IPS-NIHi7 (cell line): ENCODE results near the gene POU2AF2.
"Not testable (repeated sequence)": the region's sequence is repeated elsewhere in the genome, so short reads cannot be mapped to it uniquely, and the experiment has no call there.

ENCODE experiments used
- DNase-seq: peaks from one replicate; pipeline ENCODE4 v3.0.0; 2012; ENCODE audit warnings: mixed read lengths; ENCODE audit errors: extremely low spot score

The POU2AF2 gene

GRCh38 chr11:111258046-111258445 lies 12.5 kb downstream of the POU2AF2 start:
- DNase-seq: no peak

- DNase-seq: no peak
Measured at GRCh38 chr11:111259896-111260295, 14.4 kb downstream of the POU2AF2 start.

GRCh38 chr11:111260811-111261210 lies 15.3 kb downstream of the POU2AF2 start:
- DNase-seq: no peak

- no peak for DNase-seq
Measured at GRCh38 chr11:111264646-111265045, 19.1 kb downstream of the POU2AF2 start.

- no peak for DNase-seq
Measured at GRCh38 chr11:111265421-111265820, 19.9 kb downstream of the POU2AF2 start.

GRCh38 chr11:111268303-111268702 lies 22.8 kb downstream of the POU2AF2 start:
- DNase-seq: not testable (repeated sequence)

GRCh38 chr11:111269146-111269868 lies 23.8 kb downstream of the POU2AF2 start:
- DNase-seq: no peak

- DNase-seq: no peak
Measured at GRCh38 chr11:111272420-111272819, 26.9 kb downstream of the POU2AF2 start.

- no peak for DNase-seq
Measured at GRCh38 chr11:111282562-111283075, 37.1 kb downstream of the POU2AF2 start.

- DNase-seq: no peak
Measured at GRCh38 chr11:111283945-111284481, 38.5 kb downstream of the POU2AF2 start.

GRCh38 chr11:111285189-111286091 lies 39.9 kb downstream of the POU2AF2 start:
- no peak for DNase-seq

GRCh38 chr11:111291764-111292163 lies 46.2 kb downstream of the POU2AF2 start:
- no peak for DNase-seq

GRCh38 chr11:111292408-111292807 lies 46.9 kb downstream of the POU2AF2 start:
- not testable (repeated sequence) for DNase-seq

- DNase-seq: no peak
Measured at GRCh38 chr11:111296196-111296595, 50.7 kb downstream of the POU2AF2 start.

GRCh38 chr11:111297696-111298095 lies 52.2 kb downstream of the POU2AF2 start:
- peak; percentile 28 for DNase-seq

- DNase-seq: peak; percentile 34
Measured at GRCh38 chr11:111298413-111299100, 53.0 kb downstream of the POU2AF2 start, which contains the start of gene POU2AF3. Gene POU2AF3, plus strand, starts transcription at chr11:111298546. Its CDS starts 36 bp downstream, at chr11:111298582.

GRCh38 chr11:111299101-111300026 lies 53.8 kb downstream of the POU2AF2 start:
- peak; percentile 58 for DNase-seq

- no peak for DNase-seq
Measured at GRCh38 chr11:111300569-111300968, 55.0 kb downstream of the POU2AF2 start.

GRCh38 chr11:111301004-111301841 lies 55.7 kb downstream of the POU2AF2 start:
- DNase-seq: no peak

GRCh38 chr11:111301842-111302118 lies 56.3 kb downstream of the POU2AF2 start:
- DNase-seq: no peak
